ENCODE data around the gene DENND4B.

The DENND4B gene

GRCh38 chr1:153888533-153888932 lies 58.0 kb downstream of the DENND4B start:
- peak overlapping the region; percentile 21 for H3K4me2 ChIP-seq (ENCODE audit: low read depth, low read length, poor library complexity, severe bottlenecking)
- peak overlapping the region; percentile 42 for H3K27ac ChIP-seq (ENCODE audit: low read depth, low read length)
- H3K9me2 ChIP-seq (replicated peaks; ENCODE audit: insufficient read depth, low read length), result no peaks in the 10 kb centered on the region
- no peaks in the 10 kb centered on the region for H4K20me1 ChIP-seq (ENCODE audit: low read depth, low read length)
- H3K27me3 ChIP-seq (ENCODE audit: low read length), result no peaks in the 10 kb centered on the region
- H3F3A ChIP-seq (ENCODE audit: insufficient read depth), result peaks cover 27% of the 10 kb centered on the region
- H3K79me2 ChIP-seq (ENCODE audit: insufficient read depth, low read length), result peaks cover 96% of the 10 kb centered on the region
- TF ChIP-seq, protein P1, sequence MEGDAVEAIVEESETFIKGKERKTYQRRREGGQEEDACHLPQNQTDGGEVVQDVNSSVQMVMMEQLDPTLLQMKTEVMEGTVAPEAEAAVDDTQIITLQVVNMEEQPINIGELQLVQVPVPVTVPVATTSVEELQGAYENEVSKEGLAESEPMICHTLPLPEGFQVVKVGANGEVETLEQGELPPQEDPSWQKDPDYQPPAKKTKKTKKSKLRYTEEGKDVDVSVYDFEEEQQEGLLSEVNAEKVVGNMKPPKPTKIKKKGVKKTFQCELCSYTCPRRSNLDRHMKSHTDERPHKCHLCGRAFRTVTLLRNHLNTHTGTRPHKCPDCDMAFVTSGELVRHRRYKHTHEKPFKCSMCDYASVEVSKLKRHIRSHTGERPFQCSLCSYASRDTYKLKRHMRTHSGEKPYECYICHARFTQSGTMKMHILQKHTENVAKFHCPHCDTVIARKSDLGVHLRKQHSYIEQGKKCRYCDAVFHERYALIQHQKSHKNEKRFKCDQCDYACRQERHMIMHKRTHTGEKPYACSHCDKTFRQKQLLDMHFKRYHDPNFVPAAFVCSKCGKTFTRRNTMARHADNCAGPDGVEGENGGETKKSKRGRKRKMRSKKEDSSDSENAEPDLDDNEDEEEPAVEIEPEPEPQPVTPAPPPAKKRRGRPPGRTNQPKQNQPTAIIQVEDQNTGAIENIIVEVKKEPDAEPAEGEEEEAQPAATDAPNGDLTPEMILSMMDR (IDR thresholded peaks at IDR 0.05; ENCODE audit: insufficient read depth, low read length, poor library complexity, severe bottlenecking), result no peak
- TF ChIP-seq EZH2phosphoT487 (conservative IDR thresholded peaks at IDR 0.05; ENCODE audit: low read length), result no peak
- no peak overlapping the region for H3K9ac ChIP-seq (ENCODE audit: low read length)
- H3K4me3 ChIP-seq (ENCODE audit: insufficient read depth, low read length, poor library complexity, severe bottlenecking), result no peak overlapping the region
- H3K9me3 ChIP-seq (ENCODE audit: insufficient read depth, low read length), result no peaks in the 10 kb centered on the region
- H2AFZ ChIP-seq (ENCODE audit: low read depth, low read length, severe bottlenecking), result no peak overlapping the region
- no peaks in the 10 kb centered on the region; the same call in 1 of the 2 replicates for H3K36me3 ChIP-seq (ENCODE audit: low read length)

- no peaks in the 10 kb centered on the region for H3K9me3 ChIP-seq (ENCODE audit: insufficient read depth, low read length)
- H3K9me2 ChIP-seq (replicated peaks; ENCODE audit: insufficient read depth, low read length), result no peaks in the 10 kb centered on the region
- H3K9ac ChIP-seq (ENCODE audit: low read length), result no peak overlapping the region
- no peak overlapping the region for H3K4me3 ChIP-seq (ENCODE audit: insufficient read depth, low read length, poor library complexity, severe bottlenecking)
- H3F3A ChIP-seq (ENCODE audit: insufficient read depth), result peaks cover 35% of the 10 kb centered on the region
- H3K4me2 ChIP-seq (ENCODE audit: low read depth, low read length, poor library complexity, severe bottlenecking), result no peak overlapping the region
- H3K27me3 ChIP-seq (ENCODE audit: low read length), result no peaks in the 10 kb centered on the region
- H2AFZ ChIP-seq (ENCODE audit: low read depth, low read length, severe bottlenecking), result no peak overlapping the region
- TF ChIP-seq, protein P1 (IDR thresholded peaks at IDR 0.05; ENCODE audit: insufficient read depth, low read length, poor library complexity, severe bottlenecking), result no peak
- TF ChIP-seq EZH2phosphoT487 (conservative IDR thresholded peaks at IDR 0.05; ENCODE audit: low read length), result no peak
- H3K36me3 ChIP-seq (ENCODE audit: low read length), result no peaks in the 10 kb centered on the region; the same call in 1 of the 2 replicates
- no peaks in the 10 kb centered on the region for H4K20me1 ChIP-seq (ENCODE audit: low read depth, low read length)
- H3K79me2 ChIP-seq (ENCODE audit: insufficient read depth, low read length), result peaks cover 96% of the 10 kb centered on the region
- no peak overlapping the region for H3K27ac ChIP-seq (ENCODE audit: low read depth, low read length)
Measured at GRCh38 chr1:153886127-153886526, 60.4 kb downstream of the DENND4B start.

- Histone ChIP-seq H3K79me2 (ENCODE audit: insufficient read depth, low read length) (peaks cover 96% of the 10 kb centered on the region), H3K27ac (ENCODE audit: low read depth, low read length) (peak overlapping the region; percentile 58), H3K9me3 (ENCODE audit: insufficient read depth, low read length) (no peaks in the 10 kb centered on the region), H2AFZ (ENCODE audit: low read depth, low read length, severe bottlenecking) (no peak overlapping the region), H3F3A (ENCODE audit: insufficient read depth) (peaks cover 31% of the 10 kb centered on the region), H3K9me2 (replicated peaks; ENCODE audit: insufficient read depth, low read length) (no peaks in the 10 kb centered on the region), H3K36me3 (ENCODE audit: low read length) (no peaks in the 10 kb centered on the region), H3K4me3 (ENCODE audit: insufficient read depth, low read length, poor library complexity, severe bottlenecking) (no peak overlapping the region), H3K4me2 (ENCODE audit: low read depth, low read length, poor library complexity, severe bottlenecking) (peak overlapping the region; percentile 26), H4K20me1 (ENCODE audit: low read depth, low read length) (no peaks in the 10 kb centered on the region), H3K27me3 (ENCODE audit: low read length) (no peaks in the 10 kb centered on the region), H3K9ac (ENCODE audit: low read length) (no peak overlapping the region)
- TF ChIP-seq, protein P1 (IDR thresholded peaks at IDR 0.05; ENCODE audit: insufficient read depth, low read length, poor library complexity, severe bottlenecking), result no peak
- no peak for TF ChIP-seq EZH2phosphoT487 (conservative IDR thresholded peaks at IDR 0.05; ENCODE audit: low read length)
Measured at GRCh38 chr1:153883223-153883622, 63.3 kb downstream of the DENND4B start.

All from SU-DHL-6 (cell line).